ENCODE data around the gene OPCML. TPM values are rescaled to one million over a fixed set of nuclear protein-coding genes. Genes with fewer than 3 reads are reported as not detected.

OPCML gene
- total RNA-seq = not detected

DNA sequence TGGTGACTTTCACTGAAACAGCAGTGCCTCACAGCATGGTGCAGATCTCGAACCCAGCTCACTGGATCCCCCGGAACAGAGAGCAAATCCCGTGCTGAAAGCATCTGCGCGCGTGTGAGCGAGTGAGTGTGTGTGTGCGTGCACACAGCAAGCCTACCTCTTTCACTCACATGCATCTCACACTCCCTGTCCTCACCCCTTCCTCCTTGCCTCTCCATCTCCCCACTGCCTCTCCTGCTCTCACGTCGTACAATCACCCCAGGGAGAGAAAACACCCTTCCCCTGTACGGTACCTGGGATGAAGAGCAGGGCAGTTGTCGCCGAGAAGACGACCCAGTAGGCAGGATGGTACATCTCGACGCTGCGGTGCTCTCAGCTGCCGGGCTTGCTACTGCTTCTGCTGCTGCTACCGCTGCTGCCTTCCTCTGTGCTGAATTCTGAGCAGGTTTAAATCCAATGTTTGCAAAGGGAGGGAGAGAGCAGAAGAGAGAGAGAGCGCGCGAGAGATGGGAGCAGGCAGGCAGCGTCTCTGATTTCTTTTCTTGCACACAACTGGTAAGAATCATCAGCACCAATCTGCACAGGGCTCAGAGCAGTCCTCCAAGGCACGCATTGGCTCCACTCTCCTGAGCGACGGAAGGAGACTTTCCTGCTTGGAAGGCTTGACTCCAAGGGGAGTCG is at the start of gene OPCML:
Gene OPCML (minus strand): TSS at position 531 of the 681 bp plus-strand sequence.
- no peaks in the 10 kb centered on the region for H3K4me1 Mint-ChIP-seq (ENCODE audit: low read depth)
- intact Hi-C loops (cut with micrococcal nuclease) = no loop called here
- DNase-seq = no peak
- no peak within 1 kb of the TSS for H3K27ac Mint-ChIP-seq
- peaks cover 26% of the 10 kb centered on the region for H3K27me3 Mint-ChIP-seq
- POLR2A ChIA-PET = no interaction called here
- H3K4me3 Mint-ChIP-seq = no peak within 1 kb of the TSS
- no peaks in the 10 kb centered on the region for H3K36me3 Mint-ChIP-seq
- no peaks in the 10 kb centered on the region for H3K9me3 Mint-ChIP-seq
- CTCF ChIA-PET = no interaction called here

DNA sequence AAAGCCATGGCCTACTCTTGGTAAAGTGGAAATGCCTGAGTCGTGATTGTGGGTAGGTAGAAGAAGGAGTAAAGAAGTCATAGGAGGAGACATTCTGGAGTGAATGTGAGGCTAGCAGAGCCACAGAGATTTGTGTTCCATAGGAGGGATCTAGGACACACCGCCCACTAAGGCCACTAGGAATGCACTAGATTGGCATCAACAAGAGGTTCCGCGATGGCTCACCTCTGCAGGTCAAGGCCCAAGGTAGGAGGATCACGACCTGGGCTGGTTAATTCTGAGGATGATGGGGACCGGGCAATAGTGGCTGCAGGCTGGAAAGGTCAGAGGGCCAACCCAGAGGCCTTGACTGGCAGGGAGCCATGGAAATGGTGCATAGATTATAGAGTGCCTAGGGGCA is 48.8 kb upstream of the OPCML start:
- Mint-ChIP-seq H3K27ac (no peak overlapping the region), H3K36me3 (no peaks in the 10 kb centered on the region), H3K27me3 (no peaks in the 10 kb centered on the region), H3K9me3 (no peaks in the 10 kb centered on the region), H3K4me1 (ENCODE audit: low read depth) (no peaks in the 10 kb centered on the region), H3K4me3 (no peak overlapping the region)
- POLR2A ChIA-PET = no interaction called here
- intact Hi-C loops (cut with micrococcal nuclease) = no loop called here
- CTCF ChIA-PET = no interaction called here
- no peak for DNase-seq

- ChIA-PET POLR2A (no interaction called here), CTCF (no interaction called here)
- no peak overlapping the region for H3K4me3 Mint-ChIP-seq
- H3K27ac Mint-ChIP-seq = no peak overlapping the region
- H3K27me3 Mint-ChIP-seq = no peaks in the 10 kb centered on the region
- intact Hi-C loops (cut with micrococcal nuclease) = no loop called here
- DNase-seq = no peak
- H3K9me3 Mint-ChIP-seq = no peaks in the 10 kb centered on the region
- H3K4me1 Mint-ChIP-seq (ENCODE audit: low read depth) = no peaks in the 10 kb centered on the region
- H3K36me3 Mint-ChIP-seq = no peaks in the 10 kb centered on the region
Observed at GRCh38 chr11:133579165-133580031, 47.1 kb upstream of the OPCML start.

- no peaks in the 10 kb centered on the region for H3K27me3 Mint-ChIP-seq
- CTCF ChIA-PET = no interaction called here
- no peaks in the 10 kb centered on the region for H3K4me1 Mint-ChIP-seq (ENCODE audit: low read depth)
Observed at GRCh38 chr11:133577403-133577802, 45.1 kb upstream of the OPCML start.

GRCh38 chr11:133576351-133576750 is 44.0 kb upstream of the OPCML start:
- Mint-ChIP-seq H3K4me3 (no peak overlapping the region), H3K9me3 (no peaks in the 10 kb centered on the region), H3K4me1 (ENCODE audit: low read depth) (no peaks in the 10 kb centered on the region), H3K36me3 (no peaks in the 10 kb centered on the region), H3K27ac (no peak overlapping the region), H3K27me3 (no peaks in the 10 kb centered on the region)
- peak; percentile 10 for DNase-seq
- intact Hi-C loops (cut with micrococcal nuclease) = no loop called here
- POLR2A ChIA-PET = no interaction called here
- CTCF ChIA-PET = no interaction called here

More at GRCh38 chr11:133577403-133577802, 45.1 kb upstream of the OPCML start:
- intact Hi-C loops (cut with micrococcal nuclease) = no loop called here
- POLR2A ChIA-PET = no interaction called here
- no peaks in the 10 kb centered on the region for H3K9me3 Mint-ChIP-seq
- no peak for DNase-seq
- no peak overlapping the region for H3K27ac Mint-ChIP-seq
- H3K36me3 Mint-ChIP-seq = no peaks in the 10 kb centered on the region
- H3K4me3 Mint-ChIP-seq = no peak overlapping the region

DNA sequence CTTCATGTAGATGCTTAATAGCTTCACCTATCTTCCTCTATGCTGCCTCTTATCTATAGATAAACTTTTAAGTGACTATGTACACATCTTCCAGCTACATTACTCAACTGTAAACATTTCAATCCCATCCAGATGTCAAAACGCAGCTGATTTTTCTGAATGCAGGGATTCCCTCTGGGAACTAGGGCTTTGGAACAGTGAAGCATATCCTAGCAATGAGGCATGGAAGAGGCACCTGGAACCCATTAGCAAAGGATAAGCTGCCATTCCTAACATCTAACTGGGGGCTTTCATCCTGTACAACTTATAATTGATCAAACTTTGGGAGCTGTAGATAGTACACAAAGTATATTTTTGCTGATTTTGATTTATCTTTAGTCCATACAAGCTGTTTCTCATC is 40.8 kb upstream of the OPCML start:
- no peak overlapping the region for H3K4me3 Mint-ChIP-seq
- CTCF ChIA-PET = no interaction called here
- POLR2A ChIA-PET = no interaction called here

GRCh38 chr11:133570376-133570775 is 38.1 kb upstream of the OPCML start:
- no peak overlapping the region for H3K27ac Mint-ChIP-seq
- H3K36me3 Mint-ChIP-seq = no peaks in the 10 kb centered on the region
- DNase-seq = no peak
- H3K4me3 Mint-ChIP-seq = no peak overlapping the region
- CTCF ChIA-PET = no interaction called here
- POLR2A ChIA-PET = no interaction called here
- H3K27me3 Mint-ChIP-seq = peaks cover 1% of the 10 kb centered on the region
- H3K9me3 Mint-ChIP-seq = no peaks in the 10 kb centered on the region
- intact Hi-C loops (cut with micrococcal nuclease) = no loop called here
- no peaks in the 10 kb centered on the region for H3K4me1 Mint-ChIP-seq (ENCODE audit: low read depth)

More for the DNA sequence above, 40.8 kb upstream of the OPCML start:
- no peak for DNase-seq
- Mint-ChIP-seq H3K27me3 (no peaks in the 10 kb centered on the region), H3K36me3 (no peaks in the 10 kb centered on the region), H3K4me1 (ENCODE audit: low read depth) (no peaks in the 10 kb centered on the region), H3K27ac (no peak overlapping the region), H3K9me3 (no peaks in the 10 kb centered on the region)
- intact Hi-C loops (cut with micrococcal nuclease) = no loop called here

DNA sequence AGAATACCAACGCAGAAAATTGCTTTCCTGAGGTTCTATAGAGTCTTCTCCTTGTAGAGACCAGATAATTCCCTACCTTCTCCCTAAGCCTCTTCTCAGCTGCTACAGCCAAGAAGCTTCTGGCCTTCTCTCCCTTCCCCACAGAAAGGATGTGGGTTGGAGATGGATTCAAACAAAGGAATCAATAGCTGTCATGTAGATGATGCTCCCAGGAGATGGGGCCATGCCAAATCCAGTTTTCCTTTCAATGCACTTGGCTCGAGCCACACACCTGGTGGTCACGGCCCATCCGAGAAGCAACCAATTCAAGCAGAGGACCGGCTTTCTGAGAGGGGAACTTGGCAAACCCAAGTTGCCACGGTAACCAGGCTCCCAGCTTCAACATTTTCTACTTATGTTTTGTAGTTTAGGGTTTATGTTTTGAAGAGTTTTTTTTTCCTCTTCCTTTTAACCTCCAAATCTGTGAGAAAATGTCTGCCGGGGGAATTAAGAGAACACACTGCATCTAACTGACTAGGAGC is 31.3 kb upstream of the OPCML start:
- CTCF ChIA-PET = no interaction called here
- no peaks in the 10 kb centered on the region for H3K4me1 Mint-ChIP-seq (ENCODE audit: low read depth)
- intact Hi-C loops (cut with micrococcal nuclease) = no loop called here
- DNase-seq = no peak
- peaks cover 3% of the 10 kb centered on the region for H3K27me3 Mint-ChIP-seq
- H3K4me3 Mint-ChIP-seq = no peak overlapping the region
- no peaks in the 10 kb centered on the region for H3K9me3 Mint-ChIP-seq
- no peaks in the 10 kb centered on the region for H3K36me3 Mint-ChIP-seq
- POLR2A ChIA-PET = no interaction called here
- no peak overlapping the region for H3K27ac Mint-ChIP-seq

- Mint-ChIP-seq H3K9me3 (no peaks in the 10 kb centered on the region), H3K4me3 (no peak overlapping the region), H3K27me3 (peaks cover 2% of the 10 kb centered on the region), H3K4me1 (ENCODE audit: low read depth) (no peaks in the 10 kb centered on the region), H3K27ac (no peak overlapping the region), H3K36me3 (no peaks in the 10 kb centered on the region)
- ChIA-PET POLR2A (no interaction called here), CTCF (no interaction called here)
- DNase-seq = no peak
- intact Hi-C loops (cut with micrococcal nuclease) = no loop called here
Observed at GRCh38 chr11:133560472-133560855, 28.2 kb upstream of the OPCML start.

GRCh38 chr11:133559833-133560471 is 27.7 kb upstream of the OPCML start:
- ChIA-PET CTCF (no interaction called here), POLR2A (no interaction called here)
- H3K9me3 Mint-ChIP-seq = no peaks in the 10 kb centered on the region
- no peak for DNase-seq
- no peaks in the 10 kb centered on the region for H3K27me3 Mint-ChIP-seq
- no peaks in the 10 kb centered on the region for H3K36me3 Mint-ChIP-seq
- no peak overlapping the region for H3K27ac Mint-ChIP-seq
- no peak overlapping the region for H3K4me3 Mint-ChIP-seq
- intact Hi-C loops (cut with micrococcal nuclease) = no loop called here
- no peaks in the 10 kb centered on the region for H3K4me1 Mint-ChIP-seq (ENCODE audit: low read depth)

GRCh38 chr11:133559382-133559781 is 27.1 kb upstream of the OPCML start:
- POLR2A ChIA-PET = no interaction called here
- no peaks in the 10 kb centered on the region for H3K4me1 Mint-ChIP-seq (ENCODE audit: low read depth)
- H3K36me3 Mint-ChIP-seq = no peaks in the 10 kb centered on the region
- no peaks in the 10 kb centered on the region for H3K27me3 Mint-ChIP-seq
- intact Hi-C loops (cut with micrococcal nuclease) = no loop called here
- CTCF ChIA-PET = no interaction called here
- no peak for DNase-seq
- no peaks in the 10 kb centered on the region for H3K9me3 Mint-ChIP-seq
- no peak overlapping the region for H3K27ac Mint-ChIP-seq
- no peak overlapping the region for H3K4me3 Mint-ChIP-seq

DNA sequence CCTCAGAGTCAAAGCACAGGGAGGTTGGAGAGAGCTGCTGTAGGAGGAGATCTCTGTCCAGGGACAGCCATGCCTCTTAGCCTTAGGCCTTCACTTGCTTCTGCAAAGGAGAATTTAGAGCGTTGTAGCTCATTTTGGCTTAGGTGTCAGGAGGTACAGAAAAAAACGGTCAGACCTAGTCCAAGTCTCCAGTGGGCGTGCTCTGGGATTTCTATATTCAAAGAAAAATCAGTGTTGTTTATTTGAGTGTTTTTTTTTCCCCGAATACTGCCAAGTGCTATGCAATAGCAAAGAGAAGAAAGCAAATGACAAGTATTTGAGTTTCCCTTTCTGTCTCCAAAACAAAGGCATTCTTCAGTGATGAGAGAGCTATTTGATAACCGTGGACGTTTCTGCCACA is 22.7 kb upstream of the OPCML start:
- DNase-seq = no peak
- ChIA-PET POLR2A (no interaction called here), CTCF (no interaction called here)
- no peaks in the 10 kb centered on the region for H3K9me3 Mint-ChIP-seq
- no peaks in the 10 kb centered on the region for H3K36me3 Mint-ChIP-seq
- no peaks in the 10 kb centered on the region for H3K27me3 Mint-ChIP-seq
- no peaks in the 10 kb centered on the region for H3K4me1 Mint-ChIP-seq (ENCODE audit: low read depth)
- no peak overlapping the region for H3K27ac Mint-ChIP-seq
- H3K4me3 Mint-ChIP-seq = no peak overlapping the region
- intact Hi-C loops (cut with micrococcal nuclease) = no loop called here

Data from activated CD4-positive, alpha-beta memory T cell treated with anti-CD3 and anti-CD28 coated beads for 36 hours (primary cell).